PFSK-1 (cell line): ENCODE measurements around the gene CHST15.

ENCODE experiments used
- FOXP2 ChIP-seq: optimal IDR thresholded peaks from 2 replicates; pipeline ENCODE3; 2011; ENCODE audit warnings: borderline replicate concordance, control low read depth, inconsistent platforms; ENCODE audit not compliant: insufficient read depth; ENCODE audit errors: extremely low read length, extremely low read depth
- POLR2AphosphoS5 ChIP-seq: IDR thresholded peaks from 2 replicates; pipeline ENCODE4 v1.6.1; 2012; ENCODE audit warnings: low read depth, mild to moderate bottlenecking, control low read depth, low read length, moderate library complexity
- REST ChIP-seq, 2 experiments: IDR thresholded peaks; 2 replicates each; pipeline versions ENCODE4 v1.6.1 to v1.8.0; 2011 to 2012; ENCODE audit warnings: low read depth in 2 of 2, low read length in 2 of 2, control low read depth in 1 of 2, inconsistent platforms in 1 of 2, mild to moderate bottlenecking in 1 of 2, moderate library complexity in 1 of 2; ENCODE audit not compliant: insufficient read depth in 1 of 2
- SIN3A ChIP-seq: IDR thresholded peaks from 2 replicates; pipeline ENCODE4 v1.6.1; 2012; ENCODE audit warnings: mild to moderate bottlenecking, low read length, moderate library complexity, borderline replicate concordance; ENCODE audit not compliant: insufficient read depth
- TAF1 ChIP-seq: IDR thresholded peaks from 2 replicates; pipeline ENCODE4 v1.6.1; 2012; ENCODE audit warnings: low read length, control low read depth, borderline replicate concordance; ENCODE audit not compliant: insufficient read depth

The CHST15 gene

GRCh38 chr10:124075231-124075955, 18.0 kb downstream of the CHST15 start:
- TF ChIP-seq POLR2AphosphoS5 (no peak), SIN3A (no peak), FOXP2 (no peak), TAF1 (no peak), REST (IDR thresholded peaks at IDR 0.05; ENCODE audit: insufficient read depth in 1 of 2, low read depth in 2 of 2, low read length in 2 of 2) (no peak)

DNA sequence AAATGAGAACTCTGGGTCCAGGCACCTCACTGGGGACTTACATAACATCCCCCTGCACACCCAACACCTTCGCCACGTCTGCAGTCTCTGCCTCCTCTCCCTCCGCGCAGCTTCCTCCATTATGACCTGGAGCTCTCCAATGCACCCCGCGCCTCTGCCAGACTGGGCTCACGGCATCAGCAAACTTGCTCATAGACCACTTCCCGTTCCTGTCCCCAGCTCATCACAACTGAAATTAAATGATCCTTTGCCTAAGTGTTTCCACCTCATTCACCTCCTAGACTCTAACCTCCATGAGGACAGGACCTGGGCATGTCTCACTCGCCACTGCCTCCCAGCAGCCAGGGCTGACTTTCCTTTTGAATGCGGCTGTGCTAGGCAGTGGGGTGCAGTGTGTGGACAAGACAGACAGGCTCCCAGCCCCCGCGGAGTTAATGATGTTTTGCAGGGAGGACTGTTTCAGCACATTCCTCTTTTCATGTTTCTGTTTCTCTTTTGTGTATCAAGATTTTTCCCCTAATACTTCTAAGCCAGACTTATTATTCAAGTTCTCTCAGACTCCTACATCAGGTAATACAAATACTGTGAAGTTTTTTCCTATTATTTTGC, 18.8 kb downstream of the CHST15 start:
- TF ChIP-seq REST (IDR thresholded peaks at IDR 0.05; ENCODE audit: insufficient read depth in 1 of 2, low read depth in 2 of 2, low read length in 2 of 2) (no peak), SIN3A (no peak), POLR2AphosphoS5 (no peak), FOXP2 (no peak), TAF1 (no peak)

DNA sequence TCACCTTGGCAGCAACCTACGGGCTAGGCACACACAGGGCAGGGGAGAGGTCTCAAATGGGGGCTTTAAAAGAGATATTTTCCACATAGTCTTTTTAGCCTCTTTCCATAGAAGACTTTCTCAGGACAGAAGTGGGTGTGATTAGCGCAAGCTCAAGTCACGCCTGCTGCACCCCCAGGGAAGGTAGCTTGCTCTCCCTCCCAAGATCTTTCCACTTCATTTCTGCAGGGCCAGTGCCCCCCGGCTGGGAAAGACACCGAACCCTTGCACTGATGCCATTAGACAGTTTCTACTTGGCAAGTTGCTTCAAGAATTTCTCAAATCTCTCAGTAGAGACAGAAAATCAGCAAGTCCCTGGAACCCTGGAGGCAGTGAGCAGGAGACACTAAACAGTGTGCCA, 19.4 kb downstream of the CHST15 start:
- no peak for TF ChIP-seq SIN3A
- no peak for TF ChIP-seq TAF1
- no peak for TF ChIP-seq FOXP2
- no peak for TF ChIP-seq POLR2AphosphoS5
- no peak for TF ChIP-seq REST (IDR thresholded peaks at IDR 0.05; ENCODE audit: insufficient read depth in 1 of 2, low read depth in 2 of 2, low read length in 2 of 2)

DNA sequence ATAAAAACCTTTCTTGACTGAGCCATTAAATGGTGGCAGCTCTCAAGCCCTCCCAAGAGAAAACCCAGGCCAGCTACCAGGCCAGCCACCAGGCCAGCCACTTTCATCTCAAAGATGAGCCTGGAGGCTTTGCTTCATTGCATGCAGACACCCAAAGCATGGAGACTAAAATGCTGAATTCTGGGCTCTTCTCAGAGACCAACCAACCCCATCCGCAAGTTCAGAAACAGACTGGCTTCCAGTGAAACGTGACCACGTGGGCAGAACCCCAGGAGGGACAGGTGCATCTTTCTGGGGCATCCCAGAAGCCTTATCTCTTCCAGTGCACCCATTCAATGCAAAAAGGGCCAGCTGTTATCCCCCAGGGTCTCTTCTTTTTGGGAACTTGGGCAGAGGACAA, 20.9 kb downstream of the CHST15 start:
- no peak for TF ChIP-seq FOXP2

DNA sequence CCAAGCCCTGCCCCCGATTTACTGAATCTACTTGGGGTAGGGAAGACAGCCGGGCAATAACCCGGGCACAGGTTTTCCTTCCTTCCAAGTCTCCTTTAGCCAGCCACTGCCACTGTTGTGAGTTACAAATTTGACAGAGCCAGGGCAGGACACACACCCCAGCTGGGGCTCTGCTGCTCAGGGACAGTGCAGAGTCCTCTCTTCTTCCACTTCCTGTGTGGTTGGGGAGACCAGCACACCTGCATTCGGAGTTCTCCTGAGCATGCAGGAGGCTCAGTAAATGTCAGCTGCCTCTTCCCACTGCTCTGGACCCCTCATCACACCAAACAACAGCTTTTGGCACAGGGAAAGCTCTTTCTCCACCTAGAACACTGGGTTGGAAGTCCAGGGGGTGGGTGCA, 21.3 kb downstream of the CHST15 start:
- no peak for TF ChIP-seq TAF1
- no peak for TF ChIP-seq FOXP2
- no peak for TF ChIP-seq POLR2AphosphoS5
- no peak for TF ChIP-seq SIN3A
- no peak for TF ChIP-seq REST (IDR thresholded peaks at IDR 0.05; ENCODE audit: insufficient read depth in 1 of 2, low read depth in 2 of 2, low read length in 2 of 2)
